ENCODE measurements around the gene MANF. TPM values are rescaled to one million over a fixed set of nuclear protein-coding genes. Genes with fewer than 3 reads are reported as not detected.

MANF gene
- total and polyA plus RNA-seq, 2 of the 13 experiments (the other 11 are each of a cell fraction or from before 2014, with no cell fraction given) = 55.4 to 269 TPM

Other genes with a start within 250 kb of the MANF start
- 19.3 and 19.6 TPM in 2 replicates for gene RBM15B, start 6.0 kb downstream of the MANF start, total RNA-seq (2016; rRNA removed; fragmentation: Illumina TruSeq; extraction: Trizol)
- gene RBM15B, start 6.0 kb downstream of the MANF start, polyA plus RNA-seq (2011; rRNA removed) = 8.2 and 8.5 TPM in 2 replicates
- 14.3 and 23.3 TPM in 2 replicates for gene DCAF1, start 114.7 kb downstream of the MANF start, total RNA-seq (2016; rRNA removed; fragmentation: Illumina TruSeq; extraction: Trizol)
- gene DCAF1, start 114.7 kb downstream of the MANF start, polyA plus RNA-seq (2011; rRNA removed) = 7.5 and 7.7 TPM in 2 replicates
- 14.4 and 14.8 TPM in 2 replicates for gene RAD54L2, start 153.4 kb downstream of the MANF start, total RNA-seq (2016; rRNA removed; fragmentation: Illumina TruSeq; extraction: Trizol)
- 4.9 and 5.5 TPM in 2 replicates for gene RAD54L2, start 153.4 kb downstream of the MANF start, polyA plus RNA-seq (2011; rRNA removed)

Measured in HepG2 (cell line).